GM21381 (cell line): ENCODE results near the gene PASK.
A peak's percentile ranks its signal among the peaks of the same experiment; 100 is the strongest.
"Not testable (repeated sequence)": the region's sequence is repeated elsewhere in the genome, so short reads cannot be mapped to it uniquely, and the experiment has no call there.

ENCODE experiments used
- ATAC-seq: cut with Tn5 transposase; IDR thresholded peaks from one replicate; pipeline ENCODE4 v1.9.1; 2021; ENCODE audit warnings: mild to moderate bottlenecking, moderate library complexity; ENCODE audit not compliant: unreplicated experiment

Gene PASK

DNA sequence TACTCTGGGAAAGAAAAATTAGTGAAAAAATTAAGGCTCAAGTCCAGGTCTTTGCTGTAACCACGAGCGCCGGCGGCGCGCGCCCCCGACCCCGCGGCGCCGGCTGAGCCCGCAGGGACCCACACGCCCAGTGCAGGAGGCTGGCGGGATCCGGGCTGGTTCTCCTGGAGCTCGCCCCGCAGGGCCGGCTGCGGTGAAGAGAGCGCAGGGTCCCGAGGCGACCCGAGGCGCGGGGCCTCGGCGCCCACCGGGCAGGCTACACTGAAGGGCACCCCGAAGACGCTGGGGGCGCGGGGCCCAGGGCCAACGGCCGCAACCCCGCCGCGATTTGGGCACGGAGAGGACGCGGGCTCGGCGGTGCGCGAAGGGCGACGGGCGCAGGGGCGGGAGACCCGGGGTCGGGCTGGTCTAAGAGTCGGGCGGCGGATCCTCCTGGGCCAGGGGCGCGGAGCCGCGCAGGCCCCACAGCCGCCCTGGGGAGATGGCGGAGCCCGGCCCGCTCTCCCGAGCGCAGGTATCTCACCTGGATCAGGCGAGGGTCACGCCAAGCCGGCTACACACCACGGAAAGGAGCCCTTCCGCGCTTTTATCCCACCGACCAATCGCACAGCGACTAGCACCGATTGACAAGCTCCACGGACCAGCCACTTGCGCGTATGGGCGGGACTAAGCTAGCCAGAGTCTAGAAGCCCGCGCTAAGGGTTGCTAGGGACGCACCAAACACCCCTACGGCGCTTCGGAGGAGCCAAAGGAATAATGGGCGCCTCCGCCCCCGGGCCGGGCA is at the start of gene PASK:
PASK (minus strand) TSS at position 582 of the 784 bp plus-strand sequence. CDS start 6,440 bp downstream, outside the sequence.
- peak; percentile 70 for ATAC-seq

- no peak for ATAC-seq
Measured at GRCh38 chr2:241198381-241199279, 49.4 kb upstream of the PASK start.

DNA sequence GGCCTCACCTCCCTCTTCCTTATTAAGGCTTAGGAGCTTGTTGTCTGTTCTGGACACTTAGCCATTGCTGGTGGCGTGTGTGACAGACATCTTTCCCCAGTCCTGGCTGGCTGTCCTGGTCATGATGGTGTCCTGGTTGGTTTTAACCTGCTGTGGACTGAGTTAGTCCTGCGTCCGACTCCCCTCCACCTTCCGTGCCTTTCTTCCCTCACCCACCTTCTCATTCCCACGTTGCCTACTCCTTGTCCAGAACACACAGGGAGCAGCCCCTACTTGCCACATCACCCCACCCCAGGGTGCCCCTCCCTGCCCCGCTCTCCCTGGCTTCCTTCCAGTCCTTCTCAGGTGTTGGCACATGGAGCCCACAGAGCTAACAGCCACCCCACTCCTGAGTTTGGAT is 48.7 kb upstream of the PASK start:
- no peak for ATAC-seq

- ATAC-seq, result not testable (repeated sequence)
Measured at GRCh38 chr2:241197246-241197645, 48.0 kb upstream of the PASK start.

GRCh38 chr2:241195506-241196130 is 46.3 kb upstream of the PASK start:
- ATAC-seq, result no peak

DNA sequence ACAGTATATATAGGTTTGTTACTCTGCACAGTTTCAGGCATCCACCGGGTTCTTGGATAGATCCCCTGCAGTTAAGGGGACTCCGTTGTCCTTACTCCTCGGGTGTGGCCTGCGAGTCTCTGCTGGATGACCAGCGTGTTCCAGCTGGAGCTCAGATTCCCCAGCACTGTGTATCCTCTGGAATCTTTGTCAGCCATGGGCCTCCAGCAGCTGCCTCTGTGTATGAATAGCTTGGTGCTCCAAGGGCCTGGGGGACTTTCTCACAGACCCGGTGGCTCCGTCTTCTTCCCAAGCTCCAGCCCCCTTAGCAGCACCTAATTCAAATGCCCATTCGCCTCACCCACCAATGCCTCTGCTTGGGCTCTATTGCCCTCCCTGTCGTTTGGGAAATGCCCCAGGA is 45.5 kb upstream of the PASK start:
- ATAC-seq, result no peak

- ATAC-seq, result no peak
Measured at GRCh38 chr2:241193271-241193670, 44.0 kb upstream of the PASK start.

GRCh38 chr2:241191081-241191480 is 41.8 kb upstream of the PASK start:
- ATAC-seq, result no peak

DNA sequence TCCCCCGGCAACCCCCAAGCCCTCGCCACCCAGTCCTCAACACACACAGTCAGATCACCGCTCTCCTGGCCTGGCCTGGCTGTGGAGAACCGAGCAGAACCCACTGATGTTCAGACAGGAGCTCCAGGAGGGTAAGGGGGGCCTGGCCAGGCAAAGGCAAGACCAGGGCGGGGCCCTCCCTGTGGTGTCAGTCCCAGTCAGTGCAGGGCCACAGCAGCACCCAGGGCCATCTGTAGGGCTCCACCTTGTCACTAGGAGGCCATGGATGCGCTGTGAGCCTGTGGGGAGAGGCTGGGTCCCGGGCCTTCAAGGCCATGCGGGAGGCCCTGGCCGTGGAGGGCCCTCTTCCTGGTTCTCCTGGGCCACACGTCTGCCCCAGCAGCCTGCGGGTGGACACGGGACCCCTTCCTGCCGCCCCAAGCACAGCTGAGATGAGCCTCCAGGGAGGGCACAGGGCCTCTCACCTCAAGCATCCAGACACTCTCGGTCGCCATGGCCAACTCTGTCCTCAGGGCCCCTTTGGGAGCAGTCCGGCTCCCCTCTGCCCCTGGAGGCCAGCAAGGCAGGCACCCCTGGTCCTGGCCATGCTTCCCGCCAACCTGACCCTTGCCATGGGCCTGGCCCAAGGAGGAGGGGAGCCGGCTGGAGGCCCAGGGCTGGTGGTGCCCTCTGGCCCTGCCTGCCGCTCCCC is 41.2 kb upstream of the PASK start:
- ATAC-seq, result no peak

DNA sequence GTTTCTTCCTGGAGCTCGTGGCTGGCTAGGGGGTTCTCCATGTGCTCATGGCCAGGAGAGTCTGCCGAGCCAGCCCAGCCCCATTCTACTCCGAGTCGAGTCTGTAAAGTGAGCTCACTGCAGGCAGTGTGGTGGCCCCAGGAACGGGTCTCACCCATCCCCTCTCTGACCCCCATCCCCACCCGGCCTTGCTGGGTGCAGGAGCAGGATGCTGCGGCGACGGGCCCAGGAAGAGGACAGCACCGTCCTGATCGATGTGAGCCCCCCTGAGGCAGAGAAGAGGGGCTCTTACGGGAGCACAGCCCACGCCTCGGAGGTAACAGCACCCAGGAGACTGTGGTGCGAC is 40.6 kb upstream of the PASK start:
- ATAC-seq, result no peak

- ATAC-seq, result no peak
Measured at GRCh38 chr2:241189093-241189855, 40.0 kb upstream of the PASK start.

DNA sequence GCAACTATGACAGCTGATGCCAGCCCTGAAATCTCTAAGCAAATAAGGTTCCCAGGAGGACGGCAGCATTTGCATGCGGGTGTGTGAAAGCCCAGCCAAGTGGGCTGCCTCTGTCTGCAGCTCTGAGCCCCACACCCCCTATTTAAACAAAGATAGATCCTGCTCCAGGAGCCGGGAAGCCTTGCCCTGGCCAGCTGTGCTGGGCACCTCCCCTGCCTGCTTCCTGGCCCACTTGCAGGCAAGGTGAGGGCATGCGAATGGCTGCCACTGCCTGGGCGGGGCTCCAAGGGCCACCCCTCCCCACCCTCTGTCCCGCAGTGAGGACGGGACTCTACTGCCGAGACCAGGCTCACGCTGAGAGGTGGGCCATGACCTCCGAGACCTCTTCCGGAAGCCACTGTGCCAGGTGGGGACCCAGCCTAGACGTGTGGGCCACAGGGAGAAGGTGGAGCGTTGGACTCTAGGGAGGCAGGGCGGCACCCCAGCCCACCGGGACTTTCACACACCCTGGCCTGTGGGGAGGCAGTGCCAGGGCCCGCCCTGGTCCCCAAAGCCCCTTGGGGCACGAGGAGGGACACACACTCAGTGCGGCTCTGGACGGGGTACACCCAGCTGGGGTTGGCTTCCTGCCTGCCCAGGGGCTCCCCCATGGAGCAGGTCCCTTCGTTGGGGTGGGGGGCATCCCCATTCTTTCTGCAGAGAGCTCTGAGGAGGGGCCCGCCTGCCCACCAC is 39.3 kb upstream of the PASK start, which contains the start of gene ANO7:
ANO7 (plus strand) TSS at position 317 of the 732 bp plus-strand sequence. CDS start 1,387 bp downstream, outside the sequence.
- no peak for ATAC-seq

- no peak for ATAC-seq
Measured at GRCh38 chr2:241187918-241188234, 38.6 kb upstream of the PASK start.

DNA sequence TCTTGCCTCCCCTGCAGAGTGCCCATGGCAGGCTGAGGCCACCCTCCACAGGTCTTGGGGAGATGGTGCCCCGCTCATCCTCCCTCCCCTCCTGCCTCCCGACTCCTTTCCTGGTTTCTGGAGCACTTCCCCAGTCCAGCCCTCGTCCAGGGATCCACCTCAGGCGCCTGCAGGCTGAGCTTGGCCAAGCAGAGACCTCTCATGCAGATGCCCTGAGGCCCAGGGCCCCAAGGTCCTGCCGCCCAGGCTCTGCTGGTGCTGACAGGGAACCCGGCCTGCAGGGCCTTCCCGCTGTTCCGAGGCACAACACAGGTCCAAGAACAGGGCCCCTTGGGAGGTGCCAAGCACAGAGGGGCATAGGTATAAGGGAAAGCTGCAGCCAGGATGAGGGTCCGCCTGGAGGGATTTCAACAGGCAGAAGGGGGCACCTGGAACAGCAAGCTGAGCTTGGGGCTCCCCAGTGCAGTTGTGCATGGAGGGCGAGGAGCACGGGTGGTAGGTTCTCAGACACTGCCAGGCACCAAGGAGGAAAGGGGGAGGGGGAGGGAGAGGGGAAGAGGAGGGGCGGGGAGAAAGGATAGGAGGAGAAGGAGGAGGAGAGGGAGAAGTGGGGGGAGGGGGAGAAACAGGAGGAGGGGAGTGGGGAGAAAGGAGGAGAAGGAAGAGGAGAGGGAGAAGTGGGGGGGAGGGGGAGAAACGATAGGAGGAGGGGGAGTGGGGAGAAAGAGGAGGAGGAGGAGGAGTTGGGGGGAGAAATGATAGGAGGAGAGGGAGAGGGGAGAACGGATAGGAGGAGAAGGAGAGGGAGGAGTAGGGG is 38.0 kb upstream of the PASK start:
- ATAC-seq, result no peak

DNA sequence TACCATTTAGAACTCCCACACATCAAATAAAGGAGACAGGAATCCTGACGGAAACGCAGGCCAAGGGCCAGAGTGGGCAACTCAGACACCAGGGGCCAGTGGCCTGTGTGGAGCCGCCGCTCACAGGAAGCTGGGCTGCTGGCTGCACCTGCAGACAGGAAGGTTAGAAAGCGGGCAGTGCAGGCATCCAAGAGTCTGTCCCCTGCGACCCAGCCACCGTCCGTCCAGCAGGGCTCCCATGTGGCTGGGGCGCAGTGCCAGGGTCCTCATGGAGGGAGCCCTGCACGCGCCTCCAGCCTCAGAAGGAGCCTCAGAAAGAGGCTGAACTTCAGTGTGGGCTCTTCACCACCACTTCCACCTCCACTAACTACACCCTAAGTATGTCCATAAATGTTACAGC is 36.7 kb upstream of the PASK start:
- ATAC-seq, result no peak

GRCh38 chr2:241184901-241185300 is 35.6 kb upstream of the PASK start:
- no peak for ATAC-seq

- ATAC-seq, result no peak
Measured at GRCh38 chr2:241183221-241183620, 33.9 kb upstream of the PASK start.

DNA sequence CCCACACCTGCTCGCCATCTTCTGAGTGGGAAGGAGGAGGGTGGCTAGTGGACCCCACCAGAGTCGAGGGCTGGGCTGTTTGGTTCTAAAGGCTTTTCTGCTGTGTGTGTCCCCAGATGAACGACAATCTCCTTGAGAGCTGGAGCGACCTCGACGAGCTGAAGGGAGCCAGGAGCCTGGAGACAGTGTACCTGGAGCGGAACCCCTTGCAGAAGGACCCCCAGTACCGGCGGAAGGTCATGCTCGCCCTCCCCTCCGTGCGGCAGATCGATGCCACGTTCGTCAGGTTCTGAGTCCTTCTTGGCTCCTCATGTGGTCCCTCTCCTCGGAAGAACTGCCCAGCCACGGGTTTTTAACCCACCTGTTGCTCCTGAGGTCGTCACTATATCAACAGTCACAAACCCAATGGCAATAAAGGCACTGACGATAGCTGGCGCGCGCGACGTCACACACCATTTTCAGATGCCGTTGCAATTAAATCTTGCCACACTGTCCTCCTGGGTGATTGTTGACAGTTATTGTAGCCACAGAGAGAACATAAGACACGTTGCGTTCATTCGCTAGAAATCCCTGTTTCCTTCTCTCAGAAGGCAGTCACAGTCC is 33.4 kb upstream of the PASK start:
- ATAC-seq, result no peak
